IMR-90 (cell line): Measurements from ENCODE around the gene MAN2A1.

Experiments used
- BHLHE40 ChIP-seq: fragments of 150-350 bp; IDR thresholded peaks from 2 replicates; pipeline ENCODE4 v1.6.1; 2016; ENCODE audit warnings: mild to moderate bottlenecking, low read depth, low read length
- CEBPB ChIP-seq: IDR thresholded peaks from 2 replicates; pipeline ENCODE4 v1.6.1; 2012; ENCODE audit warnings: low read depth, low read length, improper control_type of control experiment
- CHD1 ChIP-seq: IDR thresholded peaks from 2 replicates; pipeline ENCODE4 v1.6.1; 2012; ENCODE audit warnings: low read depth, low read length, improper control_type of control experiment
- FOS ChIP-seq: fragments of 150-350 bp; IDR thresholded peaks from 2 replicates; pipeline ENCODE4 v1.6.1; 2016; ENCODE audit warnings: low read depth, low read length
- MAZ ChIP-seq: IDR thresholded peaks from 2 replicates; pipeline ENCODE4 v1.6.1; 2012; ENCODE audit warnings: low read depth, mild to moderate bottlenecking, low read length, improper control_type of control experiment, moderate library complexity, borderline replicate concordance
- MXI1 ChIP-seq: IDR thresholded peaks from 2 replicates; pipeline ENCODE4 v1.6.1; 2012; ENCODE audit warnings: low read depth, mild to moderate bottlenecking, low read length, moderate library complexity, borderline replicate concordance
- POLR2A ChIP-seq: IDR thresholded peaks from 2 replicates; pipeline ENCODE4 v1.6.1; 2012; ENCODE audit warnings: mild to moderate bottlenecking, low read depth, low read length
- RAD21 ChIP-seq: IDR thresholded peaks from 2 replicates; pipeline ENCODE4 v1.6.1; 2012; ENCODE audit warnings: low read length, improper control_type of control experiment
- RCOR1 ChIP-seq: IDR thresholded peaks from 2 replicates; pipeline ENCODE4 v1.6.1; 2012; ENCODE audit warnings: mild to moderate bottlenecking, low read length, improper control_type of control experiment; ENCODE audit not compliant: insufficient replicate concordance
- RFX5 ChIP-seq: IDR thresholded peaks from 2 replicates; pipeline ENCODE4 v1.8.0; 2012; ENCODE audit warnings: low read depth, mild to moderate bottlenecking, low read length, moderate library complexity
- TF ChIP-seq, protein P1 (sequence below): conservative IDR thresholded peaks from 2 replicates; pipeline ENCODE4 v1.5.1; 2012; ENCODE audit warnings: mild to moderate bottlenecking, low read depth, low read length, improper control_type of control experiment
- TF ChIP-seq, protein P2 (sequence below): fragments of 150-350 bp; IDR thresholded peaks from 2 replicates; pipeline ENCODE4 v1.6.1; 2016; ENCODE audit warnings: low read depth, mild to moderate bottlenecking, low read length, moderate library complexity, borderline replicate concordance

DNA sequence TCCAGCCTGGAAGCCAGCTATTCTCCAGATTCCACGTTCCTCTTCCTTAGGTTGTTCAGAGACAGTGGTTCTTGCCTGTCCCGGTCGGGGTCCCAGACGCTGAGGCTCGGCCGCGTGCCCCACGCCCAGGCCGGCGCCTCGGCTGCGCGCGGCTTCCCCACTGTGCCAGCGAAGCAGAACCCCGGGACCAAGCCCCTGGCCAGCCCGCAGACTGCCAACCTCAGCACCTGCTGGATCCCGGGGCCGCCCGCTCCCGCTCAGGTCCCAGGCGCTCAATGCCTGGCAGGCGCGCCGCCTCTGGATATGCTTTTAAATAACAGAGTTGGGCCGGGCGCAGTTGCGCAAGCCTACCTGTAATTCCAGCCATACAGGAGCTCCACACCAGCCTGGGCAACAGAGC lies 195.5 kb downstream of the MAN2A1 start:
- no peak for TF ChIP-seq FOS
- no peak for TF ChIP-seq RCOR1
- no peak for TF ChIP-seq POLR2A
- TF ChIP-seq, protein P1, sequence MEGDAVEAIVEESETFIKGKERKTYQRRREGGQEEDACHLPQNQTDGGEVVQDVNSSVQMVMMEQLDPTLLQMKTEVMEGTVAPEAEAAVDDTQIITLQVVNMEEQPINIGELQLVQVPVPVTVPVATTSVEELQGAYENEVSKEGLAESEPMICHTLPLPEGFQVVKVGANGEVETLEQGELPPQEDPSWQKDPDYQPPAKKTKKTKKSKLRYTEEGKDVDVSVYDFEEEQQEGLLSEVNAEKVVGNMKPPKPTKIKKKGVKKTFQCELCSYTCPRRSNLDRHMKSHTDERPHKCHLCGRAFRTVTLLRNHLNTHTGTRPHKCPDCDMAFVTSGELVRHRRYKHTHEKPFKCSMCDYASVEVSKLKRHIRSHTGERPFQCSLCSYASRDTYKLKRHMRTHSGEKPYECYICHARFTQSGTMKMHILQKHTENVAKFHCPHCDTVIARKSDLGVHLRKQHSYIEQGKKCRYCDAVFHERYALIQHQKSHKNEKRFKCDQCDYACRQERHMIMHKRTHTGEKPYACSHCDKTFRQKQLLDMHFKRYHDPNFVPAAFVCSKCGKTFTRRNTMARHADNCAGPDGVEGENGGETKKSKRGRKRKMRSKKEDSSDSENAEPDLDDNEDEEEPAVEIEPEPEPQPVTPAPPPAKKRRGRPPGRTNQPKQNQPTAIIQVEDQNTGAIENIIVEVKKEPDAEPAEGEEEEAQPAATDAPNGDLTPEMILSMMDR, result no peak
- TF ChIP-seq CEBPB, result no peak
- no peak for TF ChIP-seq MAZ
- TF ChIP-seq RFX5, result no peak
- TF ChIP-seq CHD1, result no peak
- TF ChIP-seq BHLHE40, result no peak
- TF ChIP-seq, protein P2, sequence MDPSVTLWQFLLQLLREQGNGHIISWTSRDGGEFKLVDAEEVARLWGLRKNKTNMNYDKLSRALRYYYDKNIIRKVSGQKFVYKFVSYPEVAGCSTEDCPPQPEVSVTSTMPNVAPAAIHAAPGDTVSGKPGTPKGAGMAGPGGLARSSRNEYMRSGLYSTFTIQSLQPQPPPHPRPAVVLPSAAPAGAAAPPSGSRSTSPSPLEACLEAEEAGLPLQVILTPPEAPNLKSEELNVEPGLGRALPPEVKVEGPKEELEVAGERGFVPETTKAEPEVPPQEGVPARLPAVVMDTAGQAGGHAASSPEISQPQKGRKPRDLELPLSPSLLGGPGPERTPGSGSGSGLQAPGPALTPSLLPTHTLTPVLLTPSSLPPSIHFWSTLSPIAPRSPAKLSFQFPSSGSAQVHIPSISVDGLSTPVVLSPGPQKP, result no peak
- no peak for TF ChIP-seq RAD21
- no peak for TF ChIP-seq MXI1
